Measurements from ENCODE around the gene TBL3. TPM values are rescaled to one million over a fixed set of nuclear protein-coding genes. Genes with fewer than 3 reads are reported as not detected.

Gene TBL3
- total RNA-seq, 1 donor from 2014 or later, result 25.6 TPM

DNA sequence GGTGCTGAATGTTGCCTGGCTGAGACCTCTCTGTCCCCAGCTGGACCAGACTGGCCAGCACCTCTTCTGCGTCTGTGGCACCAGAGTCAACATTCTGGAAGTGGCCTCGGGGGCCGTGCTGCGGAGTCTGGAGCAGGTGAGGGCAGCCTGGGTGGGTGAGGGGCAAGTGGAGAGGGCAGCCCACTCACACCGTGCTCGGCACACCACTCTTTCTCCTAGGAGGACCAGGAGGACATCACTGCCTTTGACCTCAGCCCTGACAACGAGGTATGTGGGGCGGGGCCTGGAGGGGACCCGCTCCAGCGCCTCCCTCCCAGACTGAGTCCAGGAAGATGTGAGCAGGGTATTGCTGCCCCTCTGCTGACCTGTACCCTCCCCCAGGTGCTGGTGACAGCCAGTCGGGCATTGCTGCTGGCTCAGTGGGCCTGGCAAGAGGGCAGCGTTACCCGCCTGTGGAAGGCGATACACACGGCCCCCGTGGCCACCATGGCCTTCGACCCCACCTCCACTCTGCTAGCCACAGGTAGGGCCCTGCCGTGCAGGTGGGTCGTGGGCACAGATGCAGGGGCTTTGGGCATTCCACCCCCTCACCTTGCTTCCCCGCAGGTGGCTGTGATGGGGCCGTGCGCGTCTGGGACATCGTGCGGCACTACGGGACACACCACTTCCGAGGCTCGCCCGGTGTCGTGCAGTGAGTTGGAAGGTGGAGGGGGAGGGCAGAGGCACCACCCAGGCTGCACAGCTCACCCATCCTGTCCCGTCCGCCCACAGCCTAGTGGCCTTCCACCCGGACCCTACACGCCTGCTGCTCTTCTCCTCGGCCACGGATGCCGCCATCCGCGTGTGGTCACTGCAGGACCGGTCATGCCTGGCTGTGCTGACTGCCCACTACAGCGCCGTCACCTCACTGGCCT lies 2.6 kb downstream of the TBL3 start:
- no peak for DNase-seq

DNA sequence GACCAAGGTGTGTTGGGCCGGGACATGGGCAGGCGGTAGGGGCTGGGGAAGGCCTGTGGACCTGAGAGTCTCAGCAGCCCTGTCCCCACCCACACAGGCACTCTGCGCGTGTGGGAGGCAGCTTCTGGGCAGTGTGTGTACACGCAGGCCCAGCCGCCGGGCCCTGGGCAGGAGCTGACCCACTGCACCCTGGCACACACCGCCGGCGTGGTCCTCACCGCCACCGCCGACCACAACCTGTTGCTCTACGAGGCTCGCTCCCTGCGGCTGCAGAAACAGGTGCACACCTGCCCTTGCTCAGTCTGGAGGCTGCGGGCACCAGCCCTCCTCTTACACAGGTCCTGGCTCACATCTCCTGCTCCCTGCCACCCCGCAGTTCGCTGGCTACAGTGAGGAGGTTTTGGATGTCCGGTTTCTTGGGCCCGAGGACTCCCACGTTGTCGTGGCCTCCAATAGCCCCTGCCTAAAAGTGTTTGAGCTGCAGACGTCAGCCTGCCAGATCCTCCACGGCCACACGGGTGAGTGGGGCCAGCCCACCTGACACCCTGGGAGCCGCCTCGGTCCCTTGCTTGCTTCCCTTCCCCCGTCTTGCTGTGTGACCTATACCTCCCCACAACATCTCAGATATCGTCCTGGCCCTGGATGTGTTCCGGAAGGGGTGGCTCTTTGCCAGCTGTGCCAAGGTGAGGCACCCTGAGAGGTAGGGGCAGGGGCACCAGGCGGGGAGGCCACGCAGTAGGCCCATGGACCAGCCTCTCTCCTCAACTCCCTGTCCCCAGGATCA lies 3.8 kb downstream of the TBL3 start:
- ATAC-seq (no peak), DNase-seq (peak; percentile 46)
- intact Hi-C loops (cut with DNase I), result no loop called here
- no peak overlapping the region for H3K4me3 ChIP-seq
- no peaks in the 10 kb centered on the region for H3K9me3 ChIP-seq
- TF ChIP-seq, protein P1, sequence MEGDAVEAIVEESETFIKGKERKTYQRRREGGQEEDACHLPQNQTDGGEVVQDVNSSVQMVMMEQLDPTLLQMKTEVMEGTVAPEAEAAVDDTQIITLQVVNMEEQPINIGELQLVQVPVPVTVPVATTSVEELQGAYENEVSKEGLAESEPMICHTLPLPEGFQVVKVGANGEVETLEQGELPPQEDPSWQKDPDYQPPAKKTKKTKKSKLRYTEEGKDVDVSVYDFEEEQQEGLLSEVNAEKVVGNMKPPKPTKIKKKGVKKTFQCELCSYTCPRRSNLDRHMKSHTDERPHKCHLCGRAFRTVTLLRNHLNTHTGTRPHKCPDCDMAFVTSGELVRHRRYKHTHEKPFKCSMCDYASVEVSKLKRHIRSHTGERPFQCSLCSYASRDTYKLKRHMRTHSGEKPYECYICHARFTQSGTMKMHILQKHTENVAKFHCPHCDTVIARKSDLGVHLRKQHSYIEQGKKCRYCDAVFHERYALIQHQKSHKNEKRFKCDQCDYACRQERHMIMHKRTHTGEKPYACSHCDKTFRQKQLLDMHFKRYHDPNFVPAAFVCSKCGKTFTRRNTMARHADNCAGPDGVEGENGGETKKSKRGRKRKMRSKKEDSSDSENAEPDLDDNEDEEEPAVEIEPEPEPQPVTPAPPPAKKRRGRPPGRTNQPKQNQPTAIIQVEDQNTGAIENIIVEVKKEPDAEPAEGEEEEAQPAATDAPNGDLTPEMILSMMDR (IDR thresholded peaks at IDR 0.05), result no peak
- H3K4me1 ChIP-seq, result peaks cover 37% of the 10 kb centered on the region
- no peak overlapping the region for H3K27ac ChIP-seq
- H3K36me3 ChIP-seq, result peaks cover 45% of the 10 kb centered on the region
- H3K27me3 ChIP-seq (ENCODE audit: low read depth), result peaks cover 22% of the 10 kb centered on the region

More for the DNA sequence above, 2.6 kb downstream of the TBL3 start:
- H3K27me3 ChIP-seq (ENCODE audit: low read depth), result peaks cover 9% of the 10 kb centered on the region
- H3K4me1 ChIP-seq, result peaks cover 31% of the 10 kb centered on the region
- H3K9me3 ChIP-seq, result no peaks in the 10 kb centered on the region
- no peak overlapping the region for H3K4me3 ChIP-seq
- TF ChIP-seq, protein P1 (IDR thresholded peaks at IDR 0.05), result no peak
- intact Hi-C loops (cut with DNase I), result no loop called here
- no peak for ATAC-seq
- peaks cover 45% of the 10 kb centered on the region for H3K36me3 ChIP-seq
- H3K27ac ChIP-seq, result no peak overlapping the region

DNA sequence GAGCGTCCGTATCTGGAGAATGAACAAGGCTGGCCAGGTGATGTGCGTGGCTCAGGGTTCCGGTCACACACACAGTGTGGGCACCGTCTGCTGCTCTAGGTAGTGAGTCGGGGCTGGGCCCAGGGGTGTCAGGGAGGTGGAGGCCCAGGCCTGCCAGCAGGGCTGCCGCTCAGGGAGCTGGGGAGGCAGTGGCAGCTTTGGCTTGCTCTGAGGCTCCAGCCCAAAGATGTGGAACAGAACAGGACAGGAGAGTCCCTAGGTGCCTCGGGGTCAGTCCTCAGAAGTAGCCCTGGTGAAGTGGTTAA lies 4.3 kb downstream of the TBL3 start:
- H3K27me3 ChIP-seq (ENCODE audit: low read depth), result peaks cover 27% of the 10 kb centered on the region
- TF ChIP-seq, protein P1 (IDR thresholded peaks at IDR 0.05), result no peak
- no peak overlapping the region for H3K4me3 ChIP-seq
- no peak for DNase-seq
- intact Hi-C loops (cut with DNase I), result no loop called here
- no peak for ATAC-seq
- H3K27ac ChIP-seq, result no peak overlapping the region
- H3K4me1 ChIP-seq, result peaks cover 32% of the 10 kb centered on the region
- H3K9me3 ChIP-seq, result no peaks in the 10 kb centered on the region
- H3K36me3 ChIP-seq, result peaks cover 45% of the 10 kb centered on the region

DNA sequence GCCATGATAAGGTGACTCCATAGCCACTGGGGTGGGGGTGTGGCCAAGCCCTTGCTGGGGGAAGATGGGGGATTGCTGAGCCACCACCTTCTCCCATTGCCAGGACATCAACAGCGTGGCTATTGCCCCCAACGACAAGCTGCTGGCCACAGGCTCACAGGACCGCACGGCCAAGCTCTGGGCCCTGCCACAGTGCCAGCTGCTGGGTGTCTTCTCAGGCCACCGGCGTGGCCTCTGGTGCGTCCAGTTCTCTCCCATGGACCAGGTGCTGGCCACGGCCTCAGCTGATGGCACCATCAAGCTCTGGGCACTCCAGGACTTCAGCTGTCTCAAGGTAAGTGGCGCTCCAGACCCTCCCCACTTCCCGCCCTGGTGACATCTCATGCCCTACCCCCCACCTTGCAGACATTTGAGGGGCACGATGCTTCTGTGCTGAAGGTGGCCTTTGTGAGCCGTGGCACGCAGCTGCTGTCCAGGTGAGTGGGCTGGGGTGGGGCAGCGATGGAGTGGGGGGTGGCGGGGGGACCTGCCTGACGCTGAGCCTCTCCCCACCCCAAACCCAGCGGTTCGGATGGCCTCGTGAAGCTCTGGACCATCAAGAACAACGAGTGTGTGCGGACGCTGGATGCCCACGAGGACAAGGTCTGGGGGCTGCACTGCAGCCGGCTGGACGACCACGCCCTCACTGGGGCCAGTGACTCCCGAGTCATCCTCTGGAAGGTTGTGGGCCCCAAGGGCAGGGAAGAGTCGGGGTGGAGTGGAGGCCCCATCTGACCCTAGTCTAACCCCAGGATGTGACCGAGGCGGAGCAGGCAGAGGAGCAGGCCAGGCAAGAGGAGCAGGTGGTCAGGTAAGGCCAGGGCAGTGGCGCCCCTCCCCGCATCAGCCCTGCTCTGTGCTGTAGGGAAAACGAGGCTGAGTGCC lies 5.4 kb downstream of the TBL3 start:
- peaks cover 45% of the 10 kb centered on the region for H3K36me3 ChIP-seq
- DNase-seq, result peak; percentile 41
- peaks cover 28% of the 10 kb centered on the region for H3K4me1 ChIP-seq

More for the DNA sequence above, 5.4 kb downstream of the TBL3 start:
- peaks cover 33% of the 10 kb centered on the region for H3K27me3 ChIP-seq (ENCODE audit: low read depth)
- TF ChIP-seq, protein P1 (IDR thresholded peaks at IDR 0.05), result no peak
- intact Hi-C loops (cut with DNase I), result no loop called here
- no peaks in the 10 kb centered on the region for H3K9me3 ChIP-seq
- no peak overlapping the region for H3K27ac ChIP-seq
- H3K4me3 ChIP-seq, result no peak overlapping the region
- ATAC-seq, result no peak

Data from lower lobe of right lung (tissue), 2 donors.